SIG-M5 treated with dmso at 0.1 percent for 504 hours (cell line): Measurements from ENCODE around the gene TNKS1BP1.

Experiments
- DNase-seq: peaks from one replicate; lab custom pipeline; 2025; ENCODE audit not compliant: unreplicated experiment; lab: John Stamatoyannopoulos, UW

TNKS1BP1 gene

GRCh38 chr11:57260937-57261783 lies 63.6 kb downstream of the TNKS1BP1 start:
- no peak for DNase-seq

- no peak for DNase-seq
These were observed 68.6 kb downstream of the TNKS1BP1 start for GRCh38 chr11:57256119-57256518.

GRCh38 chr11:57255618-57256017 lies 69.1 kb downstream of the TNKS1BP1 start:
- no peak for DNase-seq

GRCh38 chr11:57254631-57255030 lies 70.1 kb downstream of the TNKS1BP1 start:
- DNase-seq: no peak

GRCh38 chr11:57251491-57252104 lies 73.2 kb downstream of the TNKS1BP1 start:
- DNase-seq: no peak

GRCh38 chr11:57251037-57251436 lies 73.7 kb downstream of the TNKS1BP1 start:
- DNase-seq: no peak
